Body of pancreas (tissue), 4 donors: Measurements from ENCODE around the gene C19orf12. TPM values are rescaled to one million over a fixed set of nuclear protein-coding genes. Genes with fewer than 3 reads are reported as not detected.
"Not testable (repeated sequence)": the region's sequence is repeated elsewhere in the genome, so short reads cannot be mapped to it uniquely, and the experiment has no call there.

Experiments
- ATAC-seq: fragments of 150-250 bp; one replicate; pipeline ENCODE4 v1.9.1; 2016
- DNase-seq, 4 donors: peaks; one replicate each; pipeline ENCODE4 v3.0.0-alpha.2; 2019
- H3K27ac ChIP-seq, 4 donors: fragments of 200-600 bp; sonication (generic); 1 replicate in 3 of 4; 2 replicates in 1 of 4; pipeline versions ENCODE4 v1.5.1 to v1.6.1; 2016 to 2019; ENCODE audit warnings: mild to moderate bottlenecking in 1 of 4, mixed read lengths in 1 of 4, moderate library complexity in 1 of 4
- H3K27me3 ChIP-seq, 2 donors: fragments of 200-600 bp; sonication (generic); one replicate each; pipeline ENCODE4 v1.6.0; 2016; ENCODE audit warnings: mild to moderate bottlenecking in 1 of 2
- H3K36me3 ChIP-seq, 2 donors: fragments of 200-600 bp; sonication (generic); replicated peaks in 1 of 2; 2 replicates each; pipeline ENCODE4 v1.5.1; 2016; ENCODE audit warnings: low read depth in 2 of 2; ENCODE audit not compliant: insufficient read depth in 1 of 2
- H3K4me1 ChIP-seq: fragments of 200-600 bp; sonication (generic); one replicate; pipeline ENCODE4 v1.6.0; 2016
- H3K4me3 ChIP-seq, 2 donors: fragments of 200-600 bp; sonication (generic); 1 replicate in 1 of 2; 2 replicates in 1 of 2; pipeline ENCODE4 v1.5.1; 2016 to 2019
- H3K9me3 ChIP-seq, 3 donors: fragments of 200-600 bp; sonication (generic); 1 replicate in 2 of 3; 2 replicates in 1 of 3; pipeline ENCODE4 v1.5.1; 2016
- CTCF ChIP-seq, 7 experiments: fragments of 450-650 bp in 4 of 7; fragments of 200-600 bp in 3 of 7; sonication (generic) in 3 of 7; IDR thresholded peaks; one replicate each; pipeline ENCODE4 v1.5.1; 2016 to 2019; ENCODE audit warnings: antibody characterized with exemption in 7 of 7
- POLR2A ChIP-seq, 3 donors: fragments of 450-650 bp; IDR thresholded peaks; one replicate each; pipeline ENCODE4 v1.6.1; 2016; ENCODE audit warnings: antibody characterized with exemption in 3 of 3, mild to moderate bottlenecking in 2 of 3
- WGBS, 2 donors: methylation state at CpG; one replicate each; pipeline ENCODE4 v1.1.5; 2017; 5-methylcytosine and 5-hydroxymethylcytosine counted together
- intact Hi-C: fragments of 100-400 bp; cut with DNase I; formaldehyde crosslinking; loops from one replicate; pipeline ENCODE4 v1.15.1; 2023
- total RNA-seq, 2 donors: library from RNA; depleted of rRNA; stranded (reverse); fragments of >200 nt; gene quantifications; one replicate each; pipeline ENCODE4 v1.1.0, GENCODE V29; 2016

The C19orf12 gene
- total RNA-seq, 2 donors from 2014 or later: 18.2 to 23.7 TPM

GRCh38 chr19:29712744-29713516, 2.1 kb downstream of the C19orf12 start:
- ATAC-seq: no peak
- Histone ChIP-seq H3K36me3 (no peaks in the 10 kb centered on the region), H3K9me3 (no peaks in the 10 kb centered on the region), H3K4me1 (peaks cover 42% of the 10 kb centered on the region), H3K27me3 (no peaks in the 10 kb centered on the region), H3K27ac (no peak overlapping the region), H3K4me3 (no peak overlapping the region)
- TF ChIP-seq CTCF (IDR thresholded peaks at IDR 0.05): no peak
- no peak for TF ChIP-seq POLR2A (IDR thresholded peaks at IDR 0.05)
- WGBS, 2 donors: 62 to 75% methylated on average over 9 of the region's 9 CpGs
- intact Hi-C loops: loop anchor here (5.0 kb wide), 1 partner anchor 101 kb away; no protein-coding TSS in a partner anchor
- no peak for DNase-seq

- 35 to 46% methylated on average over 6 of the region's 6 CpGs for WGBS, 2 donors
- ATAC-seq: no peak
- Histone ChIP-seq H3K4me3 (no peak overlapping the region), H3K9me3 (no peaks in the 10 kb centered on the region), H3K27ac (no peak overlapping the region), H3K27me3 (no peaks in the 10 kb centered on the region), H3K36me3 (peaks cover 0 to 6% of the 10 kb centered on the region in 2 donors), H3K4me1 (peaks cover 42% of the 10 kb centered on the region)
- no peak for TF ChIP-seq CTCF (IDR thresholded peaks at IDR 0.05)
- TF ChIP-seq POLR2A (IDR thresholded peaks at IDR 0.05): no peak
- intact Hi-C loops: loop anchor here (5.0 kb wide), 1 partner anchor 99 kb away; no protein-coding TSS in a partner anchor
- DNase-seq: no peak
Observed at GRCh38 chr19:29711584-29712132, 3.4 kb downstream of the C19orf12 start.

- WGBS, 2 donors: 85 to 89% methylated on average over 2 of the region's 2 CpGs
- ATAC-seq, H3K27ac ChIP-seq, H3K4me3 ChIP-seq, intact Hi-C loops, H3K36me3 ChIP-seq, DNase-seq, H3K27me3 ChIP-seq, H3K9me3 ChIP-seq: not testable (repeated sequence)
- H3K4me1 ChIP-seq: peaks cover 31% of the 10 kb centered on the region
Observed at GRCh38 chr19:29709440-29709798, 5.6 kb downstream of the C19orf12 start.

- Histone ChIP-seq H3K36me3 (peaks cover 0 to 8% of the 10 kb centered on the region in 2 donors), H3K4me1 (peaks cover 25% of the 10 kb centered on the region), H3K27ac (no peak overlapping the region), H3K4me3 (no peak overlapping the region), H3K27me3 (no peaks in the 10 kb centered on the region), H3K9me3 (no peaks in the 10 kb centered on the region)
- DNase-seq (no peak), ATAC-seq (no peak)
- intact Hi-C loops: no loop called here
- TF ChIP-seq CTCF (IDR thresholded peaks at IDR 0.05): no peak
- no peak for TF ChIP-seq POLR2A (IDR thresholded peaks at IDR 0.05)
- 76 to 80% methylated on average over 17 to 18 of the region's 18 CpGs for WGBS, 2 donors
Observed at GRCh38 chr19:29708554-29709439, 6.3 kb downstream of the C19orf12 start.

GRCh38 chr19:29706635-29707034, 8.4 kb downstream of the C19orf12 start:
- no peak for DNase-seq
- WGBS, 2 donors: 69 to 83% methylated on average over 5 to 6 of the region's 6 CpGs
- Histone ChIP-seq H3K27ac (no peak overlapping the region), H3K27me3 (no peaks in the 10 kb centered on the region), H3K9me3 (no peaks in the 10 kb centered on the region), H3K36me3 (peaks cover 5 to 11% of the 10 kb centered on the region in 2 donors), H3K4me1 (peaks cover 3% of the 10 kb centered on the region), H3K4me3 (no peak overlapping the region)
- intact Hi-C loops: no loop called here
- TF ChIP-seq CTCF (IDR thresholded peaks at IDR 0.05): no peak
- no peak for TF ChIP-seq POLR2A (IDR thresholded peaks at IDR 0.05)
- ATAC-seq: no peak
